SU-DHL-6 (cell line): ENCODE results near the gene GUCY1A1.

ENCODE experiments used
- CTCF ChIP-seq: fragments of 200-600 bp; sonication (generic); IDR thresholded peaks from one replicate; pipeline ENCODE4 v1.5.1; 2017; ENCODE audit warnings: antibody characterized with exemption, mild to moderate bottlenecking, low read length, moderate library complexity; ENCODE audit not compliant: insufficient read depth, poor library complexity, severe bottlenecking
- EZH2phosphoT487 ChIP-seq: fragments of 200-600 bp; sonication (generic), shearing (Covaris generic); conservative IDR thresholded peaks from 2 replicates; pipeline ENCODE4 v1.6.1; 2018; ENCODE audit warnings: mild to moderate bottlenecking, antibody characterized with exemption, low read length, moderate library complexity, mixed read lengths

DNA sequence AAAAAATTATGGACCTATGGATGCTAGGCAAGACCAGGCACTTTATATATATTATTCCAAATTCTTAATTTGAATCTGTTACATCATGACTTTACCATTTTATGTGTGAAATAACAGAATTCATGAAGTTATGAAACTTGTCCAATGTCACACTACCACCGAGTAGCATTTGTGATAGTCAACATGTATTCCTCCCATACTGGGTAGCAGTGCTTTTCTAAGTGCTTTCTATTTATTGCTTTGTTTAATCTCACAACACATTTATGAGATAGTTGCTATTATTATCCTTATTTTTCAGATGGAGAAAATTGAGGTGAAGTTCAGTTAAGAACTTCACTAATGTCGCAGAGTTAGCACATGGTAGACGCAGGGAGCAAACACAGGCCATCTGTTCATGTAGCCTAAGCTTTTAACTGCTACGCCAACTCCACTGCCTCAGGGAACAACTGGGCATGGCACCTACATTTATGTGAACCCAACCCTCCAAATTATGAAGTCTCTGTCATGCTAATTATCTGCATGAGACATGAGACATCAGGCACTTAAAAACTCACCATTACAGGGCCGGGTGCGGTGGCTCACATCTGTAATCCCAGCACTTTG lies 20.8 kb downstream of the GUCY1A1 start:
- TF ChIP-seq CTCF (no peak), EZH2phosphoT487 (no peak)
